HG03196 (cell line): Measurements from ENCODE around the gene MRFAP1L1.
"Not testable (repeated sequence)": the region's sequence is repeated elsewhere in the genome, so short reads cannot be mapped to it uniquely, and the experiment has no call there.

ENCODE experiments used
- ATAC-seq: cut with Tn5 transposase; IDR thresholded peaks from one replicate; pipeline ENCODE4 v1.9.1; 2021; ENCODE audit not compliant: unreplicated experiment

Gene MRFAP1L1

DNA sequence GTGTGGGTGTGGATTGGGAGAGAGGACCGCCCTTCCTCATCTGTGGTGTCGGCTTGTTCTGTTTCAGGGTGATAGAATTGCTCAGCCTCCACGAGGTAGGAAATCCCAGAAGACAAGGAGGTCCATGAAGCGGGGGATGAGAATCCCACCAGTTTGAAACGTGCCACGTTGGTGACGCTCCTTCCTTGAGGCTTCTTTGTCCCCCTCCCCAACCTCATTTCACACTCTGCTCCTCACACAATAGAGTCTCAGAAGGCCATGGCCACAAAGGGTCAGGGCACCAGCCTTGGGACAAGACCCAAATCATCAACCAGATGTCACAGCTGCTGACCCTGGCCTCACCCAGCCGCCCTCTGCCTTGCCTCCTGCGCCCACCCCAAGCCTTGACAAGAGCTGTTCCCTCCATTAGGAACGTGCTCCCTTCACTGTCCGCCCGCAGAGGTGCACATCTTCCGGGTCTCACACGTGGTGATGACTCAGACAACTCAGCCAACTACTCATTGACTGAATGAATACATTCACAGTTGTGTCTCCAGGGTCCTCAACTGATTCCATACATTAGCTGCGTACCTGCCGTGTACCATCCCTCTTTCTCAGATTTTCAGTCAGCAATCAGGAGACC is 24.6 kb upstream of the MRFAP1L1 start:
- ATAC-seq = no peak

DNA sequence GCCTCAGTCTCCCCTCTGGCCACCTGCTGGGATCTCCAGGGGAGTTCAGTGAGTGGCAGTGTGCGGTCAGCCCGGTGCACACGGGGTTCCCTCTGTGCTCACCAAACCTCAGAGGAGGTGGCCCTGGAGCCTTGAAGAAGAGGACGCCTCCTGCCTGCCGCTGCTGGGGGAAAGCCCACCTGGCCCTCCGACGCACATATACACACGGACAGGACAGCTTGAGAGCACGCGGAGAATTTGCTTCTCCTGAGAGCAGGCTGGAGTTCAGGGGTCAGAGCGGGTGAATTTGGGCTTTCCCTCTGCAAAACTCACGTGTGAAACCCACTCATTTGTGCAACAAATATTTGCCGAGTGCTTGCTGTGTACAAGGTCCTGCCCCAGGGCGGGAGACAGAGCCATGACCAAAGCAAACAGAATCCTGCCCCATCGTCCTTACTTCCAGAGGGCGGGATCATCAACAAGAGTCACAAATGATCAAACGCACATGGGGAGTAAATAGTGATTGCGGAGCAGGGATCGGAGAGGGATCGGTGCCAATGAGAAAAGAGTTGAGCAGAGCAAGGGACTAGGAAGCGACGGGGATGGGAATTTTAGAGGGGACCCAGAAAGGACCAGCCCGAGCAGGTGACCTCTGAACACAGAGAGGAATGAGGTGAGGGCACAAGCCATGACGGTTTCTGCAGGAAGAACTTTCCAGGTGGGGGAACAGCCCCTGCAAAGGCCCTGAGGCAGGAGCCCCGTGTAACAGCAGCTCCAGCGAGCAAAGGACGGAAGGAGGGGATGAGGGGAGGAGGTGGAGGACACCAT is 23.9 kb upstream of the MRFAP1L1 start:
- no peak for ATAC-seq

DNA sequence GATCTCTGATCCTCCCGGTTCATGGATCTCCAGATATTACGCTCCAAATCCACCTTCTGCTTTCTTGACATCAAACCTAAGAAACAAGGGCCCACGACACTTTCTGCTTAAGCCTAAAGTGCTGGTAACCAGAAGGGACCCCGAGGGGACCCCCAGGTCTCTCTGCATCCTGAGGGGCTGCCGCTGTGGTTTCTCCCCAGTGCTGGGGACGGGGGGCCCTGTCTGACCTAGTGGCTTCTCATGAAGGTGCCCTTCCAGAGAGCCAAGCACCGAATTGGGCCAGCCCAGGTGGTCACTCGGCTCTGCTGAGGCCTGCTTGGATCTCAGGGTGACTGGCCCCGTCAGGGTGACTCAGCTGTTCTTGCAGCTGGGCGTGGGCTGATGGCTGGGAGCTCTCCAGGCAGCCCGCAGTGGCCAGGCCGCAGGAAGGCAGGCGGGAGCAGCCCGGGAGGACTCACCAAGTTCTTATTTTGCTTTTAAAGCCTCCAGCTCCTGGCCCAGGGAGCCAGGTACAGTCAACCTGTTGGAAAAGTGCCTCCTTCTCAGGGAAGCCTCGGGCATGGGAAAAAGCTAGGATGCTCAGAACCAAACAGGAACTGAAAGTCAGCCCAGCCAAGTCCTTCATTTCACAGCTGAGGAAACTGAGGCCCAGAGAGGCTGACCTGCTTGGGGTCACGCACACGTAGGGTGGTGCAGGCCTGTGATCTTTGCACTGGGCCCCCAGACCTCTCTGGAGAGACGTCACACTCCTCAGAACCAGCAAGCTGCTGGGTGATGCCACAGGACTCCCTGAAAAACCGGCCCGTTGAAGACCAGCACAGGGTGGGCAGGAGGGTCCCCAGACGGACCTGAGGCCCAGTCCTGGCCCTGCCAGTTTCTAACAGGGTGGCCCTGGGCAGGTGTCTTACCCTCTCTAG is 23.0 kb upstream of the MRFAP1L1 start:
- no peak for ATAC-seq

DNA sequence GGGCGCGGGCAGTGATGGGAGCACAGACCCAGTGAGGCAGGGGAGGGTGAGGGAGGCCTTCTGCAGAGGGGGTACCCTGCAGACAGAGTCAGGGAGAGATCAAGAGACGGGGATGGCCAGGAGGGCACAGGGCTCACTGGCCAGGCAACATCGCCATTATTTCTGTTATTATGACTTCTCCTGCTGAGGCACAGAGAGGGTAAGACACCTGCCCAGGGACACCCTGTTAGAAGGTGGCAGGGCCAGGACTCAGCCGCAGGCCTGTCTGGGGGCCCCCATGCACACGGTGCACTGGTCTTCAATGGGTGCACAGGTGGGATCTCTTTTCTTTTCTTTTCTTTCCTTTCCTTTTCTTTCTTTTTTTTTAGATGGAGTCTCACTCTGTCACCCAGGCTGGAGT is 22.1 kb upstream of the MRFAP1L1 start:
- no peak for ATAC-seq

DNA sequence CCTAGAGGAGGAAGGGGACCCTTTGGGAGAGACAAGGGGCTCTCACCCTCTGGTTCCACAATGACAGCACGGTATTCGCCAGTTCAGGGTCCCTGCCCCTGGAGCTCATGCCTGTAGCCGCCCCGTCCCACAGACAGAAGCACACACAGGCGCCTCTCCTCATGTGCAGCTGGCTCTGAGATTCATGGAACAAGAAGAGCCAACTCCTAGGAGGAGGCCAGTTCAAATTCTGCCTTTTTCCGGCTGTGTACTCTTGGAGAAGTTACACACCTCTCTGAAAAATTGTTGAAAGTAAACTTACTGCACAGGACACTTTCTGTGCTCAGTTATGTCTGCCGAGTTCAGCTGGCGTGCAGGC is 21.6 kb upstream of the MRFAP1L1 start:
- no peak for ATAC-seq

DNA sequence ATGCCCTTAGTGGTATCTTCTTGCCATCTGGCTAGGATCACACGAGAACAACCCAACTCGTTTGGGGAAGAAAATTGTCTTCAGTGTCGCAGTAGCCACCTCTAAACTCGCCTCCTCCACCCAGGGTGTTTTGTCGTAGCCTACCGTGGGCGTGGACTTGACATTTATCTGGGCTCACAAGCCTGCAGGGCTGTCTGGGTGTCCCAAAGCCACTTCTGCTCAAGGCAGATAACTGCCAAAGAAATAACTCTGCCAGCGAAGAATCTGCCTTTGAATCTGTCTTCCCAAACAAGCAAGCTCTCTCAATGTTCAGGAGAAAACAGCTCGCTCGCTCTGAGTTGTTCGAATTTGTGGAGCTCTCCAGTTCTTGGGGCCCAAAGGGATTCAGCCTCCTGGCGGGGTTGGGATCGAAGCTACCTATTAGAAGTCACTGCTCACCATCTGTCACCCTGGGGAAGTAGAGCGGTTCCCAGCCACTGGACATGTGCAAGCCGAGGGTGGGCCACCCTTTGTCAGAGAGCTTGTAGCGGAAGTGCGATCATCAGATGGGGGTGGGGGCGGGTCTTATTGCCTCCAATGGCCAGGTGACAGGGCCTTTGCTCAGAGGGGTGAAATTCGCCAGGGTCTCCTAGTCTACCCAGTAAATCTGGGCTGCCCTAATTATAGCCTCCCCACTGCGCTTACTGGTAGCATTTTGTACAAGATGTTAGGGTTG is 21.1 kb upstream of the MRFAP1L1 start:
- ATAC-seq = no peak

DNA sequence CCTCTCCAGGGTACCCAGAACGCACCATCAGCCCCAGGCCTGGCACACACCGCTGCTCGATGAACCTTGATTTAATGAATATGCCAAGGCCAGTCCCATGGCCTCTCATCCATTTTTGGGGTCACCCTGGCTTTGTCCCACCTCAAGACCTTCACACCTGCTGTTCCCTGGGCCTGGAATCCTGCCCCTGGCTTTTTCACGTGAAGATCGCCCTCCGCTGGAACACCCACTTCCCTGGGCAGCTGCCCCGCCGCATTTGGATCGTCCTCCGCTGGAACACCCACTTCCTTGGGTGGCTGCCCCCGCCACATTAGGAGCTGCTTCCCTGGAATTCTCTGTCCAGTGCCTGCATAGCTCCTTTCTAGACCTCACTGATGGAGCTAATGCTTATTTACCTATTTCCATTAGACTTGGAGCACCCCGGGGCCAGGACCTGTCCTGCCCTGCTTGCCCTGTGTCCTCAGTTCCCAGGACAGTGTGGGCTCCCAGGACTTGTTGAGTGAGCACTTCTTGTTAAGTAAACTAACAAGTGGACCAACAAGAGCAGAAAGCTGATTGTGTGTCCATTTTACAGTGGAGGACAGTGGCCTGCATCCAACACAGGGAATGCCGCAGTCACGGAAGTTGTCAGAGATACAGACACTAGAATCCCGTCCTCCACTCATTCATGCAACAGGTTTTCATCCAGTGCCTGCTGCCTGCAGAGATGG is 18.8 kb upstream of the MRFAP1L1 start:
- no peak for ATAC-seq

DNA sequence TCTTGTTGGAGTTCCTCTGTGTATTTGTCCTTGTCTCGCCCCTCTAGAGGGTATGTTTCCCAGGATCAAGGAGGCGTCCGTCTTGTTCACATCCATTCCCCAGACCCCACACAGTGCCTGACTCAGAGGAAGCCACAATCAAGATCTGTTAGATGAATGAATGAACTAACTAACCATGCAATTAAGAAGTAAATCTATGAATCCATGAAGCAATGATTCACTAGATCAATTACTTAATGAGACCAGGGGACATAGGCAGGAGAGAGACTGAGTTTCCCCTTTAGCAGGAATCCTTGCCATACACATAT is 18.2 kb upstream of the MRFAP1L1 start:
- no peak for ATAC-seq

DNA sequence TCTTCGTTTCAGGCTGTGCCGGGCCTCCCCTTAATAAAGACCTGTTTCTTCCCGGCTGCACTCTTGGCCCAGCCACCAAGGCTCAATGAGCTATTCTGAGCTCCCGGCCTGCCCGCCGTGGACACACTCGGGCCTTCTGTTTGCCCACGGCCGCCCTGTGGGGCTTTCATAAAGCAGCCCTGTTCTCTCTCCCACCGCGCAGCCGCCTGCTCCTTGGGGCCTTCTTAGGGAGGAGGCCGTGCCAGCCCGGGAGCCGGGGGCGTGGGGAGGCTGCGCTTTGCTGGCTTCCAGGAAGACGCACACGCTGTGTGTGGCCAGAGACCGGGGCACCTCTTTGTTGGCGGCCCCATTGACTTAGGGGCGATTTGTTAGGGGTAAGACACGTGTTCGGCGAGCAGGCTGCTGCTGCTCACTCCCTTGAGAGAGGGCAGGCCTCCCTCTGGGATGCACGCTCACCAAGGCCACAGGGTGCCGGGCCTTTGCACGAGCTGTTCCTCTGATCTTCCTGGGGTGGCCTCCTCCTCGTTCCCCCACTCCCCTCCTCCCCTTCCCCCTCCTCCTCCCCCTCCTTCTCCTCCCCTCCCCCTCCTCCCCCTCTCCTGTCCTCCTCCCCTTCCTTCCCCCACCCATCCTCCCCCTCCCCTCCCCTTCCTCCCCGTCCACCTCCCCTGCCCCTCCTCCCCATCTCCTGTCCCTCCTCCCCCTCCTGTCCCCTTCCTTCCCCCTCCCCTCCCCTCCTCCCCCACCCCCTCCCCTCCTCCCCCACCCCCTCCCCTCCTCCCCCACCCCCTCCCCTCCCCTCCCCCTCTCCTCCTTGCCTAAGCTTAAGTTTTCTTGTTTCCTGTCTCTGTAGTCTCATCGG is 17.6 kb upstream of the MRFAP1L1 start:
- ATAC-seq = no peak

DNA sequence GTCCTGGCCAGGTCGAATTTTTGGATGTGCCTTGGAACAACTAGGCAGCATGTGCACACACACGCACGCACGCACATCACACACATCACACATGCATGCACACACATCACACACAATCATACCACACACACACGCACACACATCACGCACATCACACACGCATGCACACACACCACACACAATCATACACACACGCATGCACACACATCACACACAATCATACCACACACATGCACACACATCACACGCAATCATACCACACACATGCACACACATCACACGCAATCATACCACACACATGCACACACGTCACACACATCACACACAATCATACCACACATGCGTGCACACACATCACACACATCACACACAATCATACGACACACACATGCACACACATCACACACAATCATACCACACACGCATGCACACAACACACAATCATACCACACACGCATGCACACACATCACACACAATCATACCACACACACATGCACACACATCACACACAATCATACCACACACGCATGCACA is 15.8 kb upstream of the MRFAP1L1 start:
- ATAC-seq = not testable (repeated sequence)

DNA sequence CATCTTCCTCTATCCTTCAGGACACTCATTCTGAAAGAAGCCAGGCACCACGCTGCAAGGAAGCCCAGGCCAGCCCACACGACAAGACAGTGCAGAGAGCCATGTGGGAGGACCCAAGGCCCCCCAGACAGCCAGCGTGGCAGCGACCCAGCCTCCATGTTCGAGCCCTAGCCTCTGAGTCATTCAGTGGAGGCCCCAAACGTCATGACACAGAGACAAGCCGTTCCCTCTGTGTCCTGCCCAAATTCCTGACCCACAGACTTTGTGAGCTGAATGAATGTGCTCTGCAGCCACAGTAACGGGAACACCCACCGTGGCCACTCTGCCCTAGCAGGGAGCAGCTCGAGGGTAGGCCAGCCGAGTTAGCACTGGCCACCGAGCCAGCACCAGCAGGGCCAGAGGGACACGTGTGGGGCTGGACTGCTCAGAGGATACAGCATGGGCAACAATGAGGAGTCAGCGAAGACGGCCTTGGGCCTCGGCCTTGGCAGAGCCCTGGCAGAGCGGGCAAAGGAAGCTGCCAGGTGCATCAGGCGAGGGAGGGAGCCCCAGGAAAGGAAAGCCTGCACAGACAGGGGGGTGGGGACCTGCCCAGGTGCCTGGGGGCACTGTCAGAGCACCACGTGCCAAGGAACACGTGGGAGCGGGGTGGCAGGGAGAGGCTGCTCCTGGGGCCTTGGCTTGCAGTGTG is 14.9 kb upstream of the MRFAP1L1 start:
- no peak for ATAC-seq

DNA sequence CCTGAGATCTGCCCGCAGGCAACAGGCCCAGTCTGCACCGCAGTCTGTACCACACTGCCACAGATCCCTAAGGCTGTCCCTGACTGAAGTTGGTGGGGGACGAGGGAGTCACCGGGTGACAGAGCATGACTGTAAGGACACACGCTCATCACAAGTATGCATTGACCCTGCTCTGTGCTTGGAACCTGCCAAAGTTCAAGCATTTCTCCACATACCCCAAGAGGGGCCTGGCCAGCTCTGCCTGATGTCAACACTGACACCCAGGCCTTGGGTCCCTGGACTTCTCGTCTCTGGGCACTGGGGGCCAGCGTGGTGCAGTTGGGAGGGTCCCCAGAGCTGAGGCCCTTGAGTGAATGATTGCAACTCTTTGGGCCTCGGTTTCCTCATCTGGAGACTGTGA is 14.2 kb upstream of the MRFAP1L1 start:
- ATAC-seq = no peak

DNA sequence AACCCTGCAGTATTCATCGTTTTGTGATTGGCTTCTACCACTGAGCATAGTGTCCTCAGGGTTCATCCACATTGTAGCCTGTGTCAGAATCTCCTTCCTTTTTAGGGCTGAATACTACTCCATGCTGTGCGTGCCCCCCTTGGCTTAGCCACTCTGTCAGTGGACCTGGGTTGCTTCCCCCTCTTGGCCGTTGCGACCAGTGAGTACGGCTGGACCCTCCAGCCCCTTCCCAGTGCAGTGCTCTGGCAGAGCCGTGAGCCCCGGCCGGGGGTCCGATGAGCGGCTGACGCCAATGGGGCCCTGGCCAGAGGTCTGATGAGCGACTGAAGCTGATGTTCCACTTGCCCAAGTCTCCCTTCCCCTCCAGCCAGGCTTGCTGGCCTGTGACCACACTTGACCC is 13.2 kb upstream of the MRFAP1L1 start:
- ATAC-seq = no peak

DNA sequence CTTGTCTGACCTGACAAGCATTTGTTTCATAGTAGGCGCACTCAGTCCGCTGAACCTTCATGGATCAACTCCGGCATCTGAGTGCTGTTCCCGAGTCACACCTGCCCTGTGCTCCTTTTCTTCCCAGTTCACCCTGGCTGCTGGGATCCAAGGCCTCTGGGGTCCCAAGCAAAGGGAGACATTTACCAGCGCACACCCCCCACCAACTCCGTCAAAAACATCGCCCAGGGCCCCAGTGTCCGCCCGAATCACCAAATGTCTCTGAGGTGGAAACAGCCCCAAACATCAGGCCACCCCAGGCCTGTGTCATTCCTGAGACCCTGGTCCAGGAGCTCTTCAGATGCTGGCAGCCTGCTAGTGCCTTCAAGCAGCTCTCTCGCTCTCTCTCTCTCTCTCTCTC is 11.5 kb upstream of the MRFAP1L1 start:
- no peak for ATAC-seq

DNA sequence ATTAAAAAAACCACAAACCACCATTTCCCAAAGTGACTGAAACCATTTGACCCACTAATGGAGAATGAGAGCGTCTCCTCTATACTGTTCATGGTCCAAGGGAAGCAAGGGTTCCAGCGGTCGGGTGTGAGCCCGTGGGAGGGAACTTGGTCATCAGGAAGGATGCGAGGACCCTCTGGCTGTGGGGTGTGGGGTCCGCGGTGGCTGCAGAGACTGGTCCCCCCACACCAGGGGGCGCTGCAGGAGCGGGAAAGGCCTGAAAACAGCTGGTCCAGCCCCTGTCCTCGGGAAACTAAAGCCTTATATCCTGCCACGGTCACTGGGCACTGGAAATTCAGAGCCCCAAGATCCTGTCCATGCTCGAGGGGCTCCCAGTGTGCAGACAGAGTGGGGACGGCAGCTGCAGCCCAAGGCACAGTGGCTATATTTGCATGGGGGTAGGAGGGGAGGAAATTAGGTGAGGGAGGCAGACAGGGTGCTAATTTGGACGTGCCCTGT is 10.6 kb upstream of the MRFAP1L1 start:
- no peak for ATAC-seq

DNA sequence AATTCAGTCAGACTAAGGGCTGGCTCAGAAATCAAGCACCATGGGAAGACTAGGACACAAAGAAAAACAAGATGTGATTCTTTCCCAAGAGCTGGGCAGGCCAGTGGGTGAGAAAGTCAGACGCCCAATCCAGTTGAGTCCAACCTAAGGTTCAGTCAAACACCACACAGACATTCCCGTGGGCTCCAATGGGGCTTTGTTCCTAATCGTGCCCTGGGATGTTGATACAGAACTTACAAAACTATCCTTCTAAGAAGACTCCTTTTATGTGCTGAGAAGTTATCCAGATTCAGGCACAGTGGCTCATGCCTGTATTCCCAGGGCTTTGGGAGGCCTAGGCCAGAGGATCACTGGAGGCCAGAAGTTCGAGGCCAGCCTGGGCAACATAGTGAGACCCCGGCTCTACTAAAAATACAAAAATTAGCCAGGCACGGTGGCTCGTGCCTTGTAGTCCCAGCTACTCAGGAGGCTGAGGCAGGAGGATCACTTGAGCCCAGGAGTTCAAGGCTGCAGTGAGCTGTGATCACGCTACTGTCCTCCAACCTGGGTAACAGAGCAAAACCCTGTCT is 10.0 kb upstream of the MRFAP1L1 start:
- ATAC-seq = no peak

DNA sequence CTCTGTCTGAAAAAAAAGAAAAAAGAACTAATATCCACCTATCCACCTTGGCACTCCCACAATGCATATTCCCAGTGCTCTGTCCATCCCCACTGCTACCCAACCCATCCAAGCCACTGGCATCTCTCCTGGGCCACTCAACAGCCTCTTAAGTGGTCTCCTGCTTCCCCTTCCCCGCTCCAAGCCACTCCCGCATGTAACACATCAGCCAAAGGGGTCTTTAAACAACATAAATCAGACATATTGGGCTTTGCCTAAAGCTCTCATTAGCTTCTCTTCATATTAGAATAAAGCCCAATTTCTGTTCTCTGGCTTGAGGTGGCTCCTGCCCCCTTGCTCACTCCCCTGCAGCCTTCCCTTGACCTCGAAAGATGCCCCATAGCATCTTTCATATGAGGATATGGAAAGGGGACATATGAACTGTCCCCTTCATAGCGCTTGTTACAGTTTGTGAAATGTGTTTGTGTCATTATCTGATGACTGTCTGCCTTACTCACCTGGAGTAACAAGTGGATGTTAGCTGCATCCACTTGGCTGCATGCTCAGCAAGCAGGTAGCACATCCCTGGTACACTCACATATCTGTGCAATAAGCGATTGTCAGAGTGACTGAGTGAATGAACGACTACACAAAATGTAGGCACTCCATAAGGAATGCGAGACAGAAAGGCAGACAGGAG is 9.4 kb upstream of the MRFAP1L1 start:
- no peak for ATAC-seq
